Mesendoderm (in vitro differentiated cells): ENCODE measurements around the gene DUSP7.

Experiments used
- DNase-seq: peaks from one replicate; pipeline ENCODE4 v3.0.0; 2013
- H2AK5ac ChIP-seq: 2 replicates; pipeline ENCODE4 v1.6.1; 2013; ENCODE audit warnings: low read length, inconsistent platforms
- H2BK120ac ChIP-seq: 2 replicates; pipeline ENCODE4 v1.6.1; 2013; ENCODE audit warnings: low read depth, mild to moderate bottlenecking, low read length, moderate library complexity, mixed read lengths
- H2BK15ac ChIP-seq: replicated peaks from 2 replicates; pipeline ENCODE4 v1.6.1; 2013; ENCODE audit warnings: low read depth, mild to moderate bottlenecking, moderate library complexity
- H2BK5ac ChIP-seq: 2 replicates; pipeline ENCODE4 v1.6.1; 2013; ENCODE audit warnings: low read length, inconsistent platforms
- H3K18ac ChIP-seq: 2 replicates; pipeline ENCODE4 v1.6.1; 2013; ENCODE audit warnings: mild to moderate bottlenecking, low read length, mixed read lengths
- H3K23ac ChIP-seq: one replicate; pipeline ENCODE4 v1.6.1; 2013; ENCODE audit warnings: low read length
- H3K27ac ChIP-seq: 2 replicates; pipeline ENCODE4 v1.5.1; 2013; ENCODE audit warnings: low read depth, mild to moderate bottlenecking, inconsistent platforms, low read length, moderate library complexity
- H3K27me3 ChIP-seq: 2 replicates; pipeline ENCODE4 v1.6.1; 2013; ENCODE audit warnings: low read length, control low read depth, mild to moderate bottlenecking, inconsistent platforms; ENCODE audit not compliant: insufficient read depth, poor library complexity
- H3K36me3 ChIP-seq: 2 replicates; pipeline ENCODE4 v1.6.1; 2013; ENCODE audit warnings: low read length, inconsistent platforms; ENCODE audit not compliant: control insufficient read depth, insufficient read depth
- H3K4ac ChIP-seq: one replicate; pipeline ENCODE4 v1.6.1; 2013; ENCODE audit warnings: low read depth, mild to moderate bottlenecking, low read length, moderate library complexity
- H3K4me1 ChIP-seq: 2 replicates; pipeline ENCODE4 v1.6.1; 2013; ENCODE audit warnings: low read depth, low read length, inconsistent platforms; ENCODE audit not compliant: control insufficient read depth
- H3K4me2 ChIP-seq: 2 replicates; pipeline ENCODE4 v1.6.1; 2013; ENCODE audit warnings: low read length
- H3K4me3 ChIP-seq: 2 replicates; pipeline ENCODE4 v1.5.1; 2013; ENCODE audit warnings: mild to moderate bottlenecking, low read length
- H3K56ac ChIP-seq: one replicate; pipeline ENCODE4 v1.6.1; 2013; ENCODE audit warnings: low read length
- H3K79me1 ChIP-seq: 2 replicates; pipeline ENCODE4 v1.6.1; 2013; ENCODE audit warnings: low read length, inconsistent platforms
- H3K79me2 ChIP-seq: 2 replicates; pipeline ENCODE4 v1.6.1; 2013; ENCODE audit warnings: mild to moderate bottlenecking, low read length; ENCODE audit not compliant: control insufficient read depth, insufficient read depth
- H3K9ac ChIP-seq: 2 replicates; pipeline ENCODE4 v1.6.1; 2013; ENCODE audit warnings: low read length, inconsistent platforms
- H4K5ac ChIP-seq: one replicate; pipeline ENCODE4 v1.6.1; 2013; ENCODE audit warnings: low read length
- H4K8ac ChIP-seq: one replicate; pipeline ENCODE4 v1.6.1; 2013; ENCODE audit warnings: low read depth, mild to moderate bottlenecking, control low read depth, low read length, moderate library complexity
- WGBS: extraction: QIAGEN DNeasy Blood & Tissue Kit; methylation state at CpG from one replicate; pipeline ENCODE4 v1.1.7; 2013; ENCODE audit warnings: low lambda C conversion rate, missing lambda C conversion rate; ENCODE audit not compliant: insufficient coverage; ENCODE audit errors: extremely low coverage; 5-methylcytosine and 5-hydroxymethylcytosine counted together

The DUSP7 gene

DNA sequence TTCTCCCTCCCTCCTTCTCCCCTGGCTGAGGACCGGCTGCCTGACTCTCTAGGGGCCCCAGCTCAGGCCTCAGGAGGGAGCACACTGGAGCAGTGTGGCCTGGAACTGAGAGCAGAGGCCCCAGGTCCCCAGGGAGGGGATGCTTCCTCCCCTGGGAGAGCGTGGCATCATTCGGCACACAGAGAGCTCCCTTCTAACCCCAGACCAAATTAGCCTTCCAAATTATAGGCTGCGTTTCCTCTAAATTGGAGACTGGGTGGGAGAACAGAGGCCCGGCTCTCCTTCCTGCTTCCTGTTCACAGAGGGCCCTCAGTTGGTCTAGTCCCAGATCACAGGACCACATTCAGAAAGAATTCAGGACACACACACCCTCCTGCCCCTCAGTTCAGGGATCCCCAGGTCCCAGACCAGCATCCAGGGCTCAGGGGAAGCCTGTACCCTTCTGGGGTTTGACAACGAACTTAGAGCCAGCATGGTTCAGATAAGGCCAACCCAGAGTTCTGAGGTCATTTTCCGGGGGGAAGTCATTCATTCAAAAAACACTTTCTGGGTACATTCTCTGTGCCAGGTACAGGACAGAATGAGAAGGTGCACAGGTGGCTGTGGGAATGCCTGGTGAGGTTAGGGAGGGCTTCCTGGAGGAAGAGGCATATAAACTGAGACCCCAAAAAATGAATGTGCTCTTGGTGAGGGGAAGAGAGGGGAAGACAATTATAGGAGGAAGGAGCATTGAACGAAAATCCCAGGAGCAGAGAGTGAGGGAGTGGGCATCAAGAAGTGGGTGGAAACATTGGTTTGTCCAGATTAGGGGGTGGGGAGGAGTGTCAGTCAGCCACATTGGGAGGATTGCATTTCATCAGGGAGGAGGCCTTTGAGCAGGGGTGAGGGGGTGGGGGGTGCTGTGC, 32.3 kb downstream of the DUSP7 start:
- Histone ChIP-seq H3K4me1 (no peaks in the 10 kb centered on the region), H3K79me2 (no peaks in the 10 kb centered on the region), H3K9ac (no peak overlapping the region), H3K4ac (no peak overlapping the region), H2BK120ac (no peak overlapping the region), H3K79me1 (no peaks in the 10 kb centered on the region), H3K36me3 (no peaks in the 10 kb centered on the region), H3K56ac (no peak overlapping the region), H3K27me3 (no peaks in the 10 kb centered on the region), H4K8ac (no peak overlapping the region), H3K23ac (no peak overlapping the region), H2BK15ac (no peak overlapping the region), H3K4me3 (no peak overlapping the region), H2BK5ac (no peak overlapping the region), H4K5ac (no peak overlapping the region), H3K18ac (no peak overlapping the region), H3K27ac (no peak overlapping the region), H2AK5ac (no peak overlapping the region), H3K4me2 (no peak overlapping the region)
- DNase-seq, result no peak
- no CpG with 5 or more reads among the region's 8 CpGs for WGBS

DNA sequence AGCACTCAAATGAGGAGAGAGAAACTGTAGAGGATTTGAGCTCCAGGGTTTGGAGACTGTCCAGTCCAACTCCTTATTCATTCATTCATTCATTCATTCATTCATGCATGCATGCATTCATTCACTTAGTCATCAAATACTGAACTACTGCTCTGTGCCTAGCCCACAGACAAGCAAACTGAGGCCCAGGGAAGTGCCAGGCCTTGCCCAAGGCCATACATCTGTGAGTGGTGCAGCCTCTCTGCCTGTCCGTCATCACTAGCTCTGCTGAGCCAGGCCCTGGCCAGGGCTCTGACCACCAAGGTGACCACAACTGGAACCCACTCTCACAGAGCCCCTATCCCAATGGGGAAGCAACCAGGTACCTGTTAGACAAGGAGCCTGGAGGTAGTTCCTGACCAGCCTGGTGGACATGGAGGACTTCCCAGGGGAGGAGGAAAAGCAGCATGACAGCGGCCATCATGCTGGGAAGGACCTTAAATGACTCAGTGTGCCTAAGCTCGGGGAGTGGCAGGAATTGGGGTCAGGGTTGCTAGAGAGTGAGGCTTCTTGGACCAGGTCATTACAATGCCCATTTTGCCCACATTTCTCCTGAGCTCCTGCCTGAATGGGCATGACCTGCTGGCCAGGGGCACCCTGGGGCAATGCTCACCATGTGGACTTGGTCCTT, 33.1 kb downstream of the DUSP7 start:
- Histone ChIP-seq H3K18ac (no peak overlapping the region), H3K4me2 (no peak overlapping the region), H3K79me2 (no peaks in the 10 kb centered on the region), H3K79me1 (no peaks in the 10 kb centered on the region), H3K27ac (no peak overlapping the region), H4K8ac (no peak overlapping the region), H3K56ac (no peak overlapping the region), H2AK5ac (no peak overlapping the region), H3K9ac (no peak overlapping the region), H4K5ac (no peak overlapping the region), H2BK15ac (no peak overlapping the region), H3K4me1 (no peaks in the 10 kb centered on the region), H2BK120ac (no peak overlapping the region), H3K4ac (no peak overlapping the region), H3K27me3 (no peaks in the 10 kb centered on the region), H3K23ac (no peak overlapping the region), H3K36me3 (no peaks in the 10 kb centered on the region), H2BK5ac (no peak overlapping the region), H3K4me3 (no peak overlapping the region)
- DNase-seq, result no peak
- no CpG with 5 or more reads among the region's 3 CpGs for WGBS

DNA sequence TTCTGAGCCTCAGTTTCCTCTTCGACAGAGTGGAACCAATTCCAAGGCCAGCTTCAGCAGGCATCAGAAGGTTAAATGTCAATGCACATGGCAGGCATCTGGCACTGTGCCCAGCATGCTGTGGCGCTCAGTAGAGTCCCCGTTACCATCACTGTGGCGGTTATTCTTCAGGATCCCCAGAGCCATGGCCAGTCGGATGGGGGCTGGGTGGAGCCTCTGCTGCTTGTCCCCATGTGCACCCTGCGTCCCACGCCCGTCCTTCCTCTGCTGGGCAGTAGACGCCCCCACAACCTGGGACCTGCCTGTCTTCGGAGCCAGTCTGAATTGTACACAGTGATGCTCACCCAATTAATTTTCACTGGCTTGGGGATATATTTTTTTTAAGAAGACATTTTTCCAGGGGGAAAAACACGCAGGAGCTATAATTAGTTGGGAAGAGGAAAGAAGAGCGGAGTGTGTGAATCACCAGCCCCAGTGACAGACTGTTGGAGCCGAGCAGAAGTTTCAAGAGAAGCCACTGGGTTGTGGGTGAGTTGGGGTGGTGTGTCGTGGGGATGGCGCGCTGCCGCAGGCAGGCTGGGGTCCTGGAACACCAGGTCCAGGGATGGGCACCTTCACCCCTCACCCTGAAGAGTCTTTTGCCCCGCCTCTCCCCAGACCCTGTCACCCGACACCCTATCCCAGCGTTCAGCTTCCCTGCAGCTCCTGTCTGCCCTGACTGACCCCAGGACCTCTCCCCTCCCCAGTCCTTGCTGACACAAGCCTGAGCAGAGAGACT, 33.9 kb downstream of the DUSP7 start:
- Histone ChIP-seq H3K79me1 (no peaks in the 10 kb centered on the region), H3K4me3 (no peak overlapping the region), H3K27me3 (no peaks in the 10 kb centered on the region), H3K23ac (no peak overlapping the region), H4K5ac (no peak overlapping the region), H3K56ac (no peak overlapping the region), H2AK5ac (no peak overlapping the region), H2BK120ac (no peak overlapping the region), H4K8ac (no peak overlapping the region), H3K27ac (no peak overlapping the region), H3K18ac (no peak overlapping the region), H3K4me1 (no peaks in the 10 kb centered on the region), H3K9ac (no peak overlapping the region), H3K4me2 (no peak overlapping the region), H3K4ac (no peak overlapping the region), H2BK15ac (no peak overlapping the region), H3K79me2 (no peaks in the 10 kb centered on the region), H2BK5ac (no peak overlapping the region), H3K36me3 (no peaks in the 10 kb centered on the region)
- WGBS, result no CpG with 5 or more reads among the region's 20 CpGs
- DNase-seq, result no peak

DNA sequence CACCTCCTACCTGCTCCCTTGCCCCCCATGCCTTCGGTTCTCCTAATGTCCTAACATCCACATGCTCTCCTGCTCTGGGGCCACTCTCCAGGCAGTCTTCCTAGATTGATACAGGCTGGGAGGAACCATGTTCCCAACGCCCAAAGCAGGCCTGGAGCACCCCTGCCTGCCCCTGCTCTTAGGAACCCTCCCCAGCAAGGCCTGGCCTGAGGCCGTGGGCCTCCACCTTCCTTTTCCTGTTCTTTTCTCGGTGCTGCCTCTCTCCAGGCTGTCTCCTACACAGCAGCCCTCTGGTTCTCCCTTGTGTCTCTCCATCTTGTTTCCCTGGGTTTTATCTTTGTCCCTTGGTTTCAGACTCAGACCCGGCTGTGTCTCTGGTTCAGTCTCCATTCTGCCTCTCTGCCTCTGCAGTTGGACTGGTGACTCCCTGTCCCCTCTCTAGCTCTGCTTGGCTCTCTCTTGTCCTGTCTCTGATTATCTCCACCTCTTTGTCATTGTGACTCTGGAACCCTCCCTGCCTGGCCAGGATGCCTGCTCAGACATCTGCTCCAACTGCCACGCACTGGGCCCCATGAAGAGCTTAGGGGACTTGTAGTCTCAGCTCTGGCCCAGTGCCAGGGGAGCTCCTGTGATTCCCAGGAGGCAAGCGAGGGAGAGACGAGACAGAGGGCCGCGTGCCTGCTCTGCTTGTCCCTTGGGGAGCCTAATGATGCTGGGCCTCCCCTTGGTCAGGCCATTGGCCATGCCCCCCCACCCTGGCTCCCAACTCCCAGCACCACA, 34.7 kb downstream of the DUSP7 start:
- H3K27me3 ChIP-seq, result no peaks in the 10 kb centered on the region
- no peaks in the 10 kb centered on the region for H3K79me1 ChIP-seq
- H2BK5ac ChIP-seq, result no peak overlapping the region
- no peaks in the 10 kb centered on the region for H3K36me3 ChIP-seq
- H3K9ac ChIP-seq, result no peak overlapping the region
- no peak overlapping the region for H3K18ac ChIP-seq
- WGBS, result no CpG with 5 or more reads among the region's 10 CpGs
- no peak overlapping the region for H4K5ac ChIP-seq
- no peak overlapping the region for H3K27ac ChIP-seq
- H2AK5ac ChIP-seq, result no peak overlapping the region
- H2BK120ac ChIP-seq, result no peak overlapping the region
- H2BK15ac ChIP-seq, result no peak overlapping the region
- no peak for DNase-seq
- no peak overlapping the region for H3K4ac ChIP-seq
- no peak overlapping the region for H3K4me2 ChIP-seq
- H3K23ac ChIP-seq, result peak overlapping the region; percentile 57
- H3K4me3 ChIP-seq, result no peak overlapping the region
- no peaks in the 10 kb centered on the region for H3K79me2 ChIP-seq
- H3K56ac ChIP-seq, result no peak overlapping the region
- H3K4me1 ChIP-seq, result no peaks in the 10 kb centered on the region
- H4K8ac ChIP-seq, result no peak overlapping the region

DNA sequence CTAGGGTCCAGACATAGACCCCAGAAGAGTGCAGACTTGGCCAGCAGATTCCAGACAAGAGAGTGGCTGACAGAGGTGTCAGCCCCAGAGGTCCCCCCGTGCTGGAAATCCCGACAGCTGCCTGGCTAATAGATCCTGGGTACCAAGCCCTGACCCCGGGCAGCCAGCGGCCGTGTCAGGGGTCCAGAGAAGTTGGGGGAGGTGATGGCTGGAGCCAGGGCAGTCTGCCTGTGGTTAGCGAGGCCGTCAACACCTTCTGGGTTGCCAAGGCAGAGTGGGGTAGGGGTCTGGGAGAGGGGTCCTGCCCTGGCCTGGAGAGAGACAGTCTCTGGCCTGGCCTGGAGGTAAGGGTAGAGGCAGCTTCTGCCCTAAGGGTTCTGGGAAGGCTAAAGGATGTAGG, 35.6 kb downstream of the DUSP7 start:
- no CpG with 5 or more reads among the region's 7 CpGs for WGBS
- Histone ChIP-seq H3K79me2 (no peaks in the 10 kb centered on the region), H4K8ac (no peak overlapping the region), H2AK5ac (no peak overlapping the region), H3K27ac (no peak overlapping the region), H3K36me3 (no peaks in the 10 kb centered on the region), H3K4me3 (no peak overlapping the region), H3K27me3 (no peaks in the 10 kb centered on the region), H2BK120ac (no peak overlapping the region), H3K79me1 (no peaks in the 10 kb centered on the region), H3K56ac (no peak overlapping the region), H2BK15ac (no peak overlapping the region), H3K9ac (no peak overlapping the region), H3K23ac (no peak overlapping the region), H3K4me1 (no peaks in the 10 kb centered on the region), H3K4me2 (no peak overlapping the region), H3K4ac (no peak overlapping the region), H2BK5ac (no peak overlapping the region), H4K5ac (no peak overlapping the region), H3K18ac (no peak overlapping the region)
- no peak for DNase-seq
